ENCODE measurements around the gene CCDC60.

The CCDC60 gene

GRCh38 chr12:119409043-119409442, 74.5 kb downstream of the CCDC60 start:
- H2BK15ac ChIP-seq (replicated peaks; ENCODE audit: low read depth), result no peak overlapping the region
- no peak overlapping the region for H2AK5ac ChIP-seq (ENCODE audit: low read length)
- no peak overlapping the region for H4K8ac ChIP-seq (ENCODE audit: low read depth, low read length)
- H3K4me2 ChIP-seq (ENCODE audit: low read length), result no peak overlapping the region
- no peaks in the 10 kb centered on the region for H3K79me1 ChIP-seq (ENCODE audit: low read length)
- H3K23ac ChIP-seq (ENCODE audit: low read length), result no peak overlapping the region
- no peak overlapping the region for H3K27ac ChIP-seq (ENCODE audit: low read depth, low read length)
- no peak overlapping the region for H3K4me3 ChIP-seq (ENCODE audit: low read length)
- no peak overlapping the region for H3K18ac ChIP-seq (ENCODE audit: low read length)
- no peak overlapping the region for H2BK5ac ChIP-seq (ENCODE audit: low read length)
- no peaks in the 10 kb centered on the region for H3K36me3 ChIP-seq (ENCODE audit: control insufficient read depth, insufficient read depth, low read length)
- H3K79me2 ChIP-seq (ENCODE audit: control insufficient read depth, insufficient read depth, low read length), result no peaks in the 10 kb centered on the region
- H3K27me3 ChIP-seq (ENCODE audit: insufficient read depth, low read length, poor library complexity), result no peaks in the 10 kb centered on the region
- H3K4me1 ChIP-seq (ENCODE audit: control insufficient read depth, low read depth, low read length), result peaks cover 4% of the 10 kb centered on the region
- H3K56ac ChIP-seq (ENCODE audit: low read length), result no peak overlapping the region
- no peak overlapping the region for H3K4ac ChIP-seq (ENCODE audit: low read depth, low read length)
- no peak for DNase-seq
- no CpG with 5 or more reads among the region's 4 CpGs for WGBS (ENCODE audit: extremely low coverage, insufficient coverage, low lambda C conversion rate)
- H3K9ac ChIP-seq (ENCODE audit: low read length), result no peak overlapping the region
- H2BK120ac ChIP-seq (ENCODE audit: low read depth, low read length), result no peak overlapping the region
- H4K5ac ChIP-seq (ENCODE audit: low read length), result no peak overlapping the region

- no peak overlapping the region for H3K4ac ChIP-seq (ENCODE audit: low read depth, low read length)
- no peaks in the 10 kb centered on the region for H3K27me3 ChIP-seq (ENCODE audit: insufficient read depth, low read length, poor library complexity)
- H2BK120ac ChIP-seq (ENCODE audit: low read depth, low read length), result no peak overlapping the region
- no peak overlapping the region for H3K9ac ChIP-seq (ENCODE audit: low read length)
- no peaks in the 10 kb centered on the region for H3K79me1 ChIP-seq (ENCODE audit: low read length)
- no peak overlapping the region for H3K4me3 ChIP-seq (ENCODE audit: low read length)
- H3K56ac ChIP-seq (ENCODE audit: low read length), result no peak overlapping the region
- WGBS (ENCODE audit: extremely low coverage, insufficient coverage, low lambda C conversion rate), result no CpG with 5 or more reads among the region's 5 CpGs
- H2BK5ac ChIP-seq (ENCODE audit: low read length), result no peak overlapping the region
- H3K79me2 ChIP-seq (ENCODE audit: control insufficient read depth, insufficient read depth, low read length), result no peaks in the 10 kb centered on the region
- no peaks in the 10 kb centered on the region for H3K36me3 ChIP-seq (ENCODE audit: control insufficient read depth, insufficient read depth, low read length)
- no peak overlapping the region for H3K27ac ChIP-seq (ENCODE audit: low read depth, low read length)
- H2BK15ac ChIP-seq (replicated peaks; ENCODE audit: low read depth), result no peak overlapping the region
- H2AK5ac ChIP-seq (ENCODE audit: low read length), result no peak overlapping the region
- no peak overlapping the region for H3K23ac ChIP-seq (ENCODE audit: low read length)
- no peak overlapping the region for H3K4me2 ChIP-seq (ENCODE audit: low read length)
- H4K8ac ChIP-seq (ENCODE audit: low read depth, low read length), result no peak overlapping the region
- no peak overlapping the region for H3K18ac ChIP-seq (ENCODE audit: low read length)
- H3K4me1 ChIP-seq (ENCODE audit: control insufficient read depth, low read depth, low read length), result peaks cover 4% of the 10 kb centered on the region
- DNase-seq, result peak; percentile 91
- H4K5ac ChIP-seq (ENCODE audit: low read length), result no peak overlapping the region
Observed at GRCh38 chr12:119410396-119410795, 75.9 kb downstream of the CCDC60 start.

DNA sequence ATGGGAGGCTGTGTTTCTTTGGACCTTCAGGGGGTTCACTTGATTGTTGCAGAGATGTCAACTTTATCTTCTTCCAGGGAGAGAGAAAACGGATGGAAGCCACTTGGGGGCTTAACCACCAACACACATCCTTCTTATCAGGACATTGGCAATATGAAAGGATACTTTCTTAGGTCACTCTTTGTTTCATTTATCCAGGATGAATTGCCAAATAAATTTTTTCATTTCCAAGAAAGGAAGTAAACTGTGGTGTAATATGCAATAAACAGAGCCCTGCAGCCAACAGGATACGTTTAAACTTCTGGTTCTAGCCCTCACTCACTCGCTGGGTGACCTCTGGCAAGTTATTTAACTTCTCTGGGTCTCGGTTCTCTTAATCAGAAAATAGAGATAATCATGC, 77.8 kb downstream of the CCDC60 start:
- H2AK5ac ChIP-seq (ENCODE audit: low read length), result no peak overlapping the region
- H3K18ac ChIP-seq (ENCODE audit: low read length), result no peak overlapping the region
- DNase-seq, result no peak
- no peaks in the 10 kb centered on the region for H3K27me3 ChIP-seq (ENCODE audit: insufficient read depth, low read length, poor library complexity)
- no peak overlapping the region for H4K5ac ChIP-seq (ENCODE audit: low read length)
- H3K27ac ChIP-seq (ENCODE audit: low read depth, low read length), result no peak overlapping the region
- no peak overlapping the region for H3K23ac ChIP-seq (ENCODE audit: low read length)
- no peaks in the 10 kb centered on the region for H3K36me3 ChIP-seq (ENCODE audit: control insufficient read depth, insufficient read depth, low read length)
- no peak overlapping the region for H4K8ac ChIP-seq (ENCODE audit: low read depth, low read length)
- no peak overlapping the region for H2BK15ac ChIP-seq (replicated peaks; ENCODE audit: low read depth)
- H3K4me1 ChIP-seq (ENCODE audit: control insufficient read depth, low read depth, low read length), result peaks cover 4% of the 10 kb centered on the region
- H3K4me3 ChIP-seq (ENCODE audit: low read length), result no peak overlapping the region
- H2BK120ac ChIP-seq (ENCODE audit: low read depth, low read length), result no peak overlapping the region
- no peak overlapping the region for H2BK5ac ChIP-seq (ENCODE audit: low read length)
- no peaks in the 10 kb centered on the region for H3K79me2 ChIP-seq (ENCODE audit: control insufficient read depth, insufficient read depth, low read length)
- no peaks in the 10 kb centered on the region for H3K79me1 ChIP-seq (ENCODE audit: low read length)
- no peak overlapping the region for H3K9ac ChIP-seq (ENCODE audit: low read length)
- H3K56ac ChIP-seq (ENCODE audit: low read length), result no peak overlapping the region
- no peak overlapping the region for H3K4me2 ChIP-seq (ENCODE audit: low read length)
- no peak overlapping the region for H3K4ac ChIP-seq (ENCODE audit: low read depth, low read length)
- WGBS (ENCODE audit: extremely low coverage, insufficient coverage, low lambda C conversion rate), result no CpG with 5 or more reads among the region's 4 CpGs

GRCh38 chr12:119412811-119413794, 78.6 kb downstream of the CCDC60 start:
- Histone ChIP-seq H4K5ac (ENCODE audit: low read length) (no peak overlapping the region), H3K79me1 (ENCODE audit: low read length) (no peaks in the 10 kb centered on the region), H2AK5ac (ENCODE audit: low read length) (no peak overlapping the region), H3K9ac (ENCODE audit: low read length) (no peak overlapping the region), H3K18ac (ENCODE audit: low read length) (no peak overlapping the region), H3K27me3 (ENCODE audit: insufficient read depth, low read length, poor library complexity) (no peaks in the 10 kb centered on the region), H3K27ac (ENCODE audit: low read depth, low read length) (no peak overlapping the region), H3K36me3 (ENCODE audit: control insufficient read depth, insufficient read depth, low read length) (no peaks in the 10 kb centered on the region), H3K4me1 (ENCODE audit: control insufficient read depth, low read depth, low read length) (peaks cover 4% of the 10 kb centered on the region), H3K79me2 (ENCODE audit: control insufficient read depth, insufficient read depth, low read length) (no peaks in the 10 kb centered on the region), H3K4me2 (ENCODE audit: low read length) (no peak overlapping the region), H3K56ac (ENCODE audit: low read length) (no peak overlapping the region), H3K4me3 (ENCODE audit: low read length) (no peak overlapping the region), H4K8ac (ENCODE audit: low read depth, low read length) (no peak overlapping the region), H3K23ac (ENCODE audit: low read length) (no peak overlapping the region), H3K4ac (ENCODE audit: low read depth, low read length) (no peak overlapping the region), H2BK5ac (ENCODE audit: low read length) (no peak overlapping the region), H2BK15ac (replicated peaks; ENCODE audit: low read depth) (no peak overlapping the region), H2BK120ac (ENCODE audit: low read depth, low read length) (no peak overlapping the region)
- no CpG with 5 or more reads among the region's 21 CpGs for WGBS (ENCODE audit: extremely low coverage, insufficient coverage, low lambda C conversion rate)
- peak; percentile 89 for DNase-seq

GRCh38 chr12:119415714-119416113, 81.2 kb downstream of the CCDC60 start:
- no peak overlapping the region for H2BK120ac ChIP-seq (ENCODE audit: low read depth, low read length)
- H3K4me1 ChIP-seq (ENCODE audit: control insufficient read depth, low read depth, low read length), result peaks cover 4% of the 10 kb centered on the region
- no peaks in the 10 kb centered on the region for H3K36me3 ChIP-seq (ENCODE audit: control insufficient read depth, insufficient read depth, low read length)
- no peak overlapping the region for H2BK15ac ChIP-seq (replicated peaks; ENCODE audit: low read depth)
- no peaks in the 10 kb centered on the region for H3K27me3 ChIP-seq (ENCODE audit: insufficient read depth, low read length, poor library complexity)
- H3K23ac ChIP-seq (ENCODE audit: low read length), result no peak overlapping the region
- DNase-seq, result no peak
- no peak overlapping the region for H3K18ac ChIP-seq (ENCODE audit: low read length)
- H2AK5ac ChIP-seq (ENCODE audit: low read length), result no peak overlapping the region
- no peaks in the 10 kb centered on the region for H3K79me1 ChIP-seq (ENCODE audit: low read length)
- H3K27ac ChIP-seq (ENCODE audit: low read depth, low read length), result no peak overlapping the region
- no peak overlapping the region for H3K4me2 ChIP-seq (ENCODE audit: low read length)
- no peak overlapping the region for H3K56ac ChIP-seq (ENCODE audit: low read length)
- H4K5ac ChIP-seq (ENCODE audit: low read length), result no peak overlapping the region
- no peak overlapping the region for H2BK5ac ChIP-seq (ENCODE audit: low read length)
- no CpG with 5 or more reads among the region's 3 CpGs for WGBS (ENCODE audit: extremely low coverage, insufficient coverage, low lambda C conversion rate)
- no peak overlapping the region for H3K9ac ChIP-seq (ENCODE audit: low read length)
- no peaks in the 10 kb centered on the region for H3K79me2 ChIP-seq (ENCODE audit: control insufficient read depth, insufficient read depth, low read length)
- no peak overlapping the region for H3K4me3 ChIP-seq (ENCODE audit: low read length)
- no peak overlapping the region for H4K8ac ChIP-seq (ENCODE audit: low read depth, low read length)
- no peak overlapping the region for H3K4ac ChIP-seq (ENCODE audit: low read depth, low read length)

GRCh38 chr12:119417440-119417839, 82.9 kb downstream of the CCDC60 start:
- Histone ChIP-seq H3K4me1 (ENCODE audit: control insufficient read depth, low read depth, low read length) (no peaks in the 10 kb centered on the region), H3K4me2 (ENCODE audit: low read length) (no peak overlapping the region), H3K79me2 (ENCODE audit: control insufficient read depth, insufficient read depth, low read length) (no peaks in the 10 kb centered on the region), H2BK120ac (ENCODE audit: low read depth, low read length) (no peak overlapping the region), H3K27me3 (ENCODE audit: insufficient read depth, low read length, poor library complexity) (no peaks in the 10 kb centered on the region), H3K9ac (ENCODE audit: low read length) (no peak overlapping the region), H3K79me1 (ENCODE audit: low read length) (no peaks in the 10 kb centered on the region), H2AK5ac (ENCODE audit: low read length) (no peak overlapping the region), H2BK15ac (replicated peaks; ENCODE audit: low read depth) (no peak overlapping the region), H3K36me3 (ENCODE audit: control insufficient read depth, insufficient read depth, low read length) (no peaks in the 10 kb centered on the region), H3K27ac (ENCODE audit: low read depth, low read length) (no peak overlapping the region), H4K8ac (ENCODE audit: low read depth, low read length) (no peak overlapping the region), H3K4me3 (ENCODE audit: low read length) (no peak overlapping the region), H4K5ac (ENCODE audit: low read length) (no peak overlapping the region), H3K56ac (ENCODE audit: low read length) (no peak overlapping the region), H3K4ac (ENCODE audit: low read depth, low read length) (no peak overlapping the region), H3K18ac (ENCODE audit: low read length) (no peak overlapping the region), H2BK5ac (ENCODE audit: low read length) (no peak overlapping the region), H3K23ac (ENCODE audit: low read length) (no peak overlapping the region)
- no peak for DNase-seq

Measured in mesendoderm (in vitro differentiated cells).